ENCODE data around the gene KCNK4.

KCNK4 gene

DNA sequence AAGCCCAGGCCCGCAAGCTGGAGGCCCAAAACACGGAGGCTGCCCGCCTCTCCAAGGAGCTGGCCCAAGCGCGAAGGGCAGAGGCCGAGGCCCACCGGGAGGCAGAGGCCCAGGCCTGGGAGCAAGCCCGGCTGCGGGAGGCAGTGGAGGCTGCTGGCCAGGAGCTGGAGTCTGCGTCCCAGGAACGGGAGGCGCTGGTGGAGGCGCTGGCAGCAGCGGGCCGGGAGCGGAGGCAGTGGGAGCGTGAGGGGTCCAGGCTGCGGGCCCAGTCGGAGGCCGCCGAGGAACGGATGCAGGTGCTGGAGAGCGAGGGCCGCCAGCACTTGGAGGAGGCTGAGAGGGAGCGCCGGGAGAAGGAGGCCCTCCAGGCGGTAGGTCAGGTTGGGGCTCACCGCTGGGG lies 53.7 kb downstream of the KCNK4 start:
- no peak overlapping the region for H3K9ac ChIP-seq (ENCODE audit: low read length)
- peaks cover 39% of the 10 kb centered on the region for H3K4me1 ChIP-seq (ENCODE audit: control insufficient read depth, insufficient read depth, low read length)
- no peaks in the 10 kb centered on the region for H3K27me3 ChIP-seq (ENCODE audit: control insufficient read depth, insufficient read depth, low read length)
- H3K36me3 ChIP-seq (ENCODE audit: control insufficient read depth, insufficient read depth, low read length) = no peaks in the 10 kb centered on the region
- no peak overlapping the region for H3K4me3 ChIP-seq (ENCODE audit: low read length)
- no peaks in the 10 kb centered on the region for H3K9me3 ChIP-seq (ENCODE audit: control insufficient read depth, low read length)

DNA sequence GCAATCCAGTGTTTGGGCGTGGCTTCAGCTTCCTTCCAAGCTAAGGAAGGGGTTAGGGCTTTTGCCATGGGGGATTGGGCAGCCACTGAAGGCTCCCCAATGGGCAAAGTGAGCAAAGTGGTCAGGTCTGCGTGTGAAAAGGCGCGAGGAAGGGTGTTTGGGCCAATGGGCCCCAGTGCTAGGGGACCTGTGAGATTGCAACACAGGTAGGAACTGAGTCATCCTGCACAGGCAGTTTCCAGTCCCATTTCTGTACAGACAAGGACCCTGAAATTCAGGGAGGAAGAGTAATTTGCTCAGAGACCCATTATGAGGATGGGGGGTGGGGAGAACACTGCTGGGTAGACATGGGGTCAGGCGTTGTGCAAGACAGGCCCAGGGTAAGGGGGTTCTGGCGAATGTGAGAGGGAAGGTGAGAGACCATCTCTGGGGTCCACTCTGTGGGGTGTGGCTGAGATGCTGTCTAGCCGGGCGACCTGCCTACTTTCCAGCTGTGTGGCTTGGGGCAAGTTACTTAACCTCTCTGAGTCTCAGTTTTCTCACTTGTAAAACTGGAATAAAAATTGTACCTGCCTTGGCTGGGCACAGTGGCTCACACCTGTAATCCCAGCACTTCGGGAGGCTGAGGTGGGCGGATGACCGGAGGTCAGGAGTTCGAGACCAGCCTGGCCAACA lies 56.2 kb downstream of the KCNK4 start:
- Histone ChIP-seq H3K9ac (ENCODE audit: low read length) (no peak overlapping the region), H3K9me3 (ENCODE audit: control insufficient read depth, low read length) (no peaks in the 10 kb centered on the region), H3K27me3 (ENCODE audit: control insufficient read depth, insufficient read depth, low read length) (no peaks in the 10 kb centered on the region), H3K4me3 (ENCODE audit: low read length) (no peak overlapping the region), H3K36me3 (ENCODE audit: control insufficient read depth, insufficient read depth, low read length) (no peaks in the 10 kb centered on the region), H3K4me1 (ENCODE audit: control insufficient read depth, insufficient read depth, low read length) (peaks cover 29% of the 10 kb centered on the region)

DNA sequence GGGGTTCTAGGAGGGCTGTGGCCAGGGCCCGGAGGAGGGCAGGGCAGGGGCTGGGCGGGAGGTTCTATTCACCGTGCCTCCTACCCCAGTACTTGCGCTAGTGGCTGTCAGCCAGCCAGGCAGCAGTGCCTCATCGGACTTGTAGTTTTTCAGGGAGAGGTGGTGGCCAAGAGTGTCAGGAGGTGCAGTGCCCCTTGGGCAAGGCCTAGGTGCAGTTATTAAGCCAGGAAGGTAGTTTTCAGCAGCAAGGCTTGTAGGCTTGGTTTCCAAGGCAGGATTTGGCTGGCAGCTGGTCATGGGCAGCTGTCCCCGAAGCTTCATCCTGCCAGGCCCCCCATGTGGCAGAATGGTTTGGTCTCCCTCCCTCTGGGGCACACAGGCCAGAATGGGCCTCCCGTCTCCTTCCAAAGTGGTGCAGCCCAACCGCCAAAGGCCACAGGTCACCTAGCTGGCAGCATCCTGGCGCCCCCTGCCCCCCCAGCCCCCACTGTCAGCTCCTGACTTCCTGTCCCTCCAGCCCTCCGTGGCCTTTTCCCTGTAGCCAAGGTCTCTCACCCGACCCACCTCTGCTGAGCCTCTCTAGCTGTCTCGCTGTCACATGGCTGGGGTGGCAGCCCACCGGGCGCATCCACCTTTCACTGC lies 57.4 kb downstream of the KCNK4 start:
- peak overlapping the region; percentile 15 for H3K9ac ChIP-seq (ENCODE audit: low read length)
- H3K4me3 ChIP-seq (ENCODE audit: low read length) = no peak overlapping the region
- no peaks in the 10 kb centered on the region for H3K36me3 ChIP-seq (ENCODE audit: control insufficient read depth, insufficient read depth, low read length)
- H3K27me3 ChIP-seq (ENCODE audit: control insufficient read depth, insufficient read depth, low read length) = no peaks in the 10 kb centered on the region
- H3K4me1 ChIP-seq (ENCODE audit: control insufficient read depth, insufficient read depth, low read length) = peaks cover 21% of the 10 kb centered on the region
- no peaks in the 10 kb centered on the region for H3K9me3 ChIP-seq (ENCODE audit: control insufficient read depth, low read length)

DNA sequence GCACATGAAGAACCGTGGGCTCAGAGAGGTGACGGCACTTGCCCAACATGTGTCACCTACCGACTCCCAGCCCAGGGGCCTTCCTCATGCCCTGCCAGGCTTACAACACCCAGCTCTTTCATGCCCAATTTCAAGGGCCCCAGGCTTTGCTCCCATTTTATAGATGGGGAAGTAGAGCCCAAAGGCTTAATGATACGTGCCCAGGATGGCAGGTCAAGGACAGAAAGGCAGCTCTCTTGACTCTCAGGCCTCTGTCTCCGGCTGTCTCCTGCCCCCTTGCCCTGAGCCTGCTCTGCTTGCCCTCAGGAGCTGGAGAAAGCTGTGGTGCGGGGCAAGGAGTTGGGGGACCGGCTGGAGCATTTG lies 57.9 kb downstream of the KCNK4 start:
- Histone ChIP-seq H3K9me3 (ENCODE audit: control insufficient read depth, low read length) (no peaks in the 10 kb centered on the region), H3K4me3 (ENCODE audit: low read length) (no peak overlapping the region), H3K4me1 (ENCODE audit: control insufficient read depth, insufficient read depth, low read length) (peaks cover 19% of the 10 kb centered on the region), H3K27me3 (ENCODE audit: control insufficient read depth, insufficient read depth, low read length) (no peaks in the 10 kb centered on the region), H3K9ac (ENCODE audit: low read length) (no peak overlapping the region), H3K36me3 (ENCODE audit: control insufficient read depth, insufficient read depth, low read length) (no peaks in the 10 kb centered on the region)

DNA sequence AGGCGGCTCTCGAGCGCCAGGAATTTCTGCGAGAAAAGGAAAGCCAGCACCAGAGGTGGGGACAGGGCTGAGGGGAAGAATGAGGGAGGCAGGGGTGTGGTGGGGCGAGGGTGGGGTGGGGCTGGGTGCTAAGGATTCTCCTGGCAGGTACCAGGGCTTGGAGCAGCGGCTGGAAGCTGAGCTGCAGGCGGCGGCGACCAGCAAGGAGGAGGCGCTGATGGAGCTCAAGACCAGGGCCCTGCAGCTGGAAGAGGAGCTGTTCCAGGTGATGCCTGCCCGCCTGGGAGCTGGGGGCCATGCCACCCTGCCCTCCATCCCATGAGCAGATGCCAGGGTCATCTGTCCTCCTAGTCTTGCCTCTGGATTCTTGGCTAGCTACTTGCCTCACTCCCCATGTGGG lies 58.3 kb downstream of the KCNK4 start:
- Histone ChIP-seq H3K9ac (ENCODE audit: low read length) (no peak overlapping the region), H3K27me3 (ENCODE audit: control insufficient read depth, insufficient read depth, low read length) (no peaks in the 10 kb centered on the region), H3K36me3 (ENCODE audit: control insufficient read depth, insufficient read depth, low read length) (no peaks in the 10 kb centered on the region), H3K4me1 (ENCODE audit: control insufficient read depth, insufficient read depth, low read length) (peaks cover 19% of the 10 kb centered on the region), H3K9me3 (ENCODE audit: control insufficient read depth, low read length) (no peaks in the 10 kb centered on the region), H3K4me3 (ENCODE audit: low read length) (no peak overlapping the region)

All from mucosa of stomach (tissue), 1 donor.